Ovary (tissue), 9 donors: ENCODE results near the gene INPPL1. TPM values are rescaled to one million over a fixed set of nuclear protein-coding genes. Genes with fewer than 3 reads are reported as not detected.
A peak's percentile ranks its signal among the peaks of the same experiment; 100 is the strongest.

ENCODE experiments used
- DNase-seq, 5 donors: peaks; one replicate each; pipeline ENCODE4 v3.0.0-alpha.2; 2019 to 2020
- H3K27ac ChIP-seq, 2 donors: fragments of 200-600 bp; one replicate each; pipeline versions ENCODE4 v1.5.1 to v1.8.0; 2019 to 2022
- H3K27me3 ChIP-seq: fragments of 200-600 bp; one replicate; pipeline ENCODE4 v1.8.0; 2022
- H3K36me3 ChIP-seq: fragments of 200-600 bp; sonication (generic); one replicate; pipeline ENCODE4 v1.5.1; 2019
- H3K4me1 ChIP-seq: one replicate; pipeline ENCODE4 v1.8.1; 2013; ENCODE audit warnings: mild to moderate bottlenecking, moderate library complexity; ENCODE audit not compliant: insufficient read depth
- H3K4me3 ChIP-seq: fragments of 200-600 bp; sonication (generic); one replicate; pipeline ENCODE4 v1.5.1; 2017
- H3K9me3 ChIP-seq, 2 donors: fragments of 200-600 bp in 1 of 2; sonication (generic) in 1 of 2; one replicate each; pipeline versions ENCODE4 v1.5.1 to v1.8.1; 2013 to 2019; ENCODE audit warnings: mild to moderate bottlenecking in 1 of 2, moderate library complexity in 1 of 2
- EP300 ChIP-seq: sonication (generic); formaldehyde crosslinking; IDR thresholded peaks from one replicate; pipeline ENCODE4 v1.6.1; 2017; ENCODE audit warnings: antibody characterized with exemption
- POLR2A ChIP-seq: fragments of 450-650 bp; IDR thresholded peaks from one replicate; pipeline ENCODE4 v1.6.1; 2017; ENCODE audit warnings: antibody characterized with exemption, mild to moderate bottlenecking, moderate library complexity
- WGBS, 3 donors: extraction: QIAGEN DNeasy Blood & Tissue Kit in 1 of 3; methylation state at CpG; one replicate each; pipeline versions ENCODE4 v1.1.5 to v1.1.7; 2013 to 2017; 5-methylcytosine and 5-hydroxymethylcytosine counted together
- intact Hi-C, 4 donors: fragments of 100-400 bp; cut with DNase I; formaldehyde crosslinking; loops; one replicate each; pipeline versions ENCODE4 v1.11.0 to v1.15.1; 2022 to 2023
- polyA plus RNA-seq, 2 donors: library from polyadenylated mRNA; stranded (reverse); fragments of 200-250 nt in 1 of 2; fragments of 350-450 nt in 1 of 2; fragmentation: Illumina TruSeq in 1 of 2; extraction: RNeasy Lipid Tissue Mini Kit (QIAGEN cat#74804) in 1 of 2; gene quantifications; one replicate each; pipeline ENCODE4 v1.2.3, GENCODE V29; 2013 to 2014
- total RNA-seq, 7 donors: library from RNA; depleted of rRNA in 2 of 7; stranded (reverse); fragments of >200 nt in 2 of 7; fragmentation: NEBNext Ultra II Directional in 3 of 7; extraction: Animal tissue kit (Norgen Biotek cat#: 25700) in 3 of 7; gene quantifications; one replicate each; pipeline versions ENCODE4 v1.1.0 to v1.2.4, GENCODE V29; 2016 to 2023
- TF ChIP-seq, protein P1 (sequence below), 3 donors: fragments of 450-650 bp in 2 of 3; fragments of 200-600 bp in 1 of 3; IDR thresholded peaks; one replicate each; pipeline versions ENCODE4 v1.5.1 to v1.8.0; 2016 to 2022; ENCODE audit warnings: antibody characterized with exemption in 3 of 3, mild to moderate bottlenecking in 1 of 3
- donor health status: DM: no; HTN: no; CAD: no; lungs with moderate emphysema.
- donor health status: DM: no; HTN: no; CAD: no.
- donor health status: Bipolar disorder and iron deficiency.
- donor health status: DM: yes; HTN: yes; CAD: no.
- donor health status: DM: no; HTN: no; CAD: no.
- donor health status: DM: yes; HTN: yes; CAD: no.

INPPL1 gene
- total and polyA plus RNA-seq, 9 donors, result 48.4 to 208 (median 132) TPM

GRCh38 chr11:72240461-72241290 lies 16.1 kb downstream of the INPPL1 start:
- H3K4me3 ChIP-seq, result peak overlapping the region; percentile 25
- peaks cover 12% of the 10 kb centered on the region for H3K27me3 ChIP-seq
- peaks cover 11% of the 10 kb centered on the region for H3K4me1 ChIP-seq
- peak in 1 of 5 donors; percentile 31 for DNase-seq
- no peak overlapping the region for H3K27ac ChIP-seq
- 7 to 15% (median 13%) methylated on average over 44 of the region's 44 CpGs for WGBS, 3 donors
- intact Hi-C loops, result loop anchor here in 1 of 4 donors (10.0 kb wide), 1 partner anchor 236 kb away; no protein-coding TSS in a partner anchor
- no peaks in the 10 kb centered on the region for H3K36me3 ChIP-seq
- TF ChIP-seq EP300 (no peak), POLR2A (no peak)
- TF ChIP-seq, protein P1, sequence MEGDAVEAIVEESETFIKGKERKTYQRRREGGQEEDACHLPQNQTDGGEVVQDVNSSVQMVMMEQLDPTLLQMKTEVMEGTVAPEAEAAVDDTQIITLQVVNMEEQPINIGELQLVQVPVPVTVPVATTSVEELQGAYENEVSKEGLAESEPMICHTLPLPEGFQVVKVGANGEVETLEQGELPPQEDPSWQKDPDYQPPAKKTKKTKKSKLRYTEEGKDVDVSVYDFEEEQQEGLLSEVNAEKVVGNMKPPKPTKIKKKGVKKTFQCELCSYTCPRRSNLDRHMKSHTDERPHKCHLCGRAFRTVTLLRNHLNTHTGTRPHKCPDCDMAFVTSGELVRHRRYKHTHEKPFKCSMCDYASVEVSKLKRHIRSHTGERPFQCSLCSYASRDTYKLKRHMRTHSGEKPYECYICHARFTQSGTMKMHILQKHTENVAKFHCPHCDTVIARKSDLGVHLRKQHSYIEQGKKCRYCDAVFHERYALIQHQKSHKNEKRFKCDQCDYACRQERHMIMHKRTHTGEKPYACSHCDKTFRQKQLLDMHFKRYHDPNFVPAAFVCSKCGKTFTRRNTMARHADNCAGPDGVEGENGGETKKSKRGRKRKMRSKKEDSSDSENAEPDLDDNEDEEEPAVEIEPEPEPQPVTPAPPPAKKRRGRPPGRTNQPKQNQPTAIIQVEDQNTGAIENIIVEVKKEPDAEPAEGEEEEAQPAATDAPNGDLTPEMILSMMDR (IDR thresholded peaks at IDR 0.05), result no peak
- H3K9me3 ChIP-seq, result no peaks in the 10 kb centered on the region

DNA sequence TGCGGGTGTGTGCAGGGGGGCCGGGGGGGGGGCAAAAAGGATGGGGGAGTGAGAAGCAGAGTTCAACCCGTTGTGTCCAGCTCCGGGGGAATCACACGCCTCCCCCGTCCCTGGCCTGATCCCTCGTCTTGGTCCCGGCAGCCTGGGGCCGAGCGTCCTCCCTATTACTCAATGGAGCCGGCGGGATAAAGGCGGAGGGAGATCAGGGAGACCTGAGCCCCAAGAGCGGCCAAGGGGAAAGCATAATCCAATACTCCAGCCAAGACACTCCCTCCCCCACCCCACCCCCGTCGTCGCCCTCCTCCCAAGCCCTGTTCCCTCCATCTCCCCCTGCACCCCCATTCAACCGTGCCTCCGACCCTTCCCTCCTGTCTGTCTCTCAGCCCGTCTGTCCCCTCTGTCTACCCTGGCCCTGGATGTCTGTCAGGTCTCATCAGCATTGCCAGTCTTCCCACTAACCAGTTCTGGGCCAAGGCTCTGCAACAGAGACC lies 16.8 kb downstream of the INPPL1 start:
- H3K4me1 ChIP-seq, result peaks cover 11% of the 10 kb centered on the region
- intact Hi-C loops, result loop anchor here in 1 of 4 donors (10.0 kb wide), 1 partner anchor 237 kb away; no protein-coding TSS in a partner anchor
- TF ChIP-seq POLR2A (no peak), EP300 (no peak)
- TF ChIP-seq, protein P1 (IDR thresholded peaks at IDR 0.05), result no peak
- no peak overlapping the region for H3K27ac ChIP-seq
- H3K27me3 ChIP-seq, result peaks cover 12% of the 10 kb centered on the region
- no peaks in the 10 kb centered on the region for H3K36me3 ChIP-seq
- DNase-seq, result peak in 1 of 5 donors; percentile 22
- H3K4me3 ChIP-seq, result no peak overlapping the region
- WGBS, 3 donors, result 15 to 22% (median 22%) methylated on average over 19 to 20 of the region's 20 CpGs
- H3K9me3 ChIP-seq, result no peaks in the 10 kb centered on the region

- Histone ChIP-seq H3K4me1 (peaks cover 11% of the 10 kb centered on the region), H3K27ac (no peak overlapping the region), H3K36me3 (no peaks in the 10 kb centered on the region), H3K9me3 (no peaks in the 10 kb centered on the region), H3K27me3 (peaks cover 12% of the 10 kb centered on the region), H3K4me3 (no peak overlapping the region)
- 94 to 97% (median 97%) methylated on average over 2 of the region's 2 CpGs for WGBS, 3 donors
- TF ChIP-seq POLR2A, result no peak
- TF ChIP-seq EP300, result no peak
- TF ChIP-seq, protein P1 (IDR thresholded peaks at IDR 0.05), result no peak
- no peak for DNase-seq
- intact Hi-C loops, result loop anchor here in 1 of 4 donors (10.0 kb wide), 1 partner anchor 237 kb away; no protein-coding TSS in a partner anchor
Measured at GRCh38 chr11:72242141-72242540, 17.6 kb downstream of the INPPL1 start.

DNA sequence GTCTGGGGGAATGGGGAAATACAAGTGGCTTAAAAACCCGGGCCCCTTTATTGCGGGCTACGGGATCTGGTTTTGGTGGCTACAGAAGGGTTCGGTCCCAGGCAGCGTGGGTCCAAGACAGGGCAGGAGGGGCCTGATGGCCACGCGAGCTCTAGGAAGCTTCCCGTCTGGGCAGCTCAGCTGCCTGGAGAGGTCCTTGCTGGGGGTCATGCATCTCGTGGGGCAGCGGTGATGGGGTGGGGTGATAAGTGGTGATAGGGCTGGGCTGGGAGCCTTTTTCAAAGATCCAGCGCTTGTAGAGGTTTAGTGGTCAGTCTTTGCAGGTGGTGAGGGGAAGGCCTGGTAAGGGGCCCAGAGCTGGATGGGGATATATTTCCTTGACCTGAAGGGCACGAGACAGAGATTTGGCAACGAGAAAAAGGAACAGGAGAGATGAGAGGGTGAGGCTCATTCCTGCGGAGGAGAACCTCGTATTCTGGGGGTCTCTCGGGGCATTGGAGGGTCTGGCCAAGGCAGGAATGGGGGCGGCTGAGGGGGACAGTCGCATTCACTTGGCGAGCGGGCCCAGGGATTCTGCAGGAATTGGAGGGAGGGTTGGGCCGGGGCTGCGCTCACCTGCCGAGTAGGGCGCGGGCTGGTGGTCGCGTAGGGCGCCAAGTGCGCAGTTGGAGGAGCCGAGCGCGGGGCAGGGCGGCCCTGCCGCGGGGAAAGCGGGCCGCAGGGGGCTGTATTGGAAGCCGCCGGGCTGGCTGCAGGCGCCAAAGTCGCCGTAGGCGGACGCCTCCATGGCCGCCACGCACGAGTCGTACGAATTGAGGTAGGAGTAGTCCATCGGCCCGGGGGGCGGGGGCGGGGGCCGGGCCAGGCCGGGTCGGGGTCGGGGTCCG lies 18.8 kb downstream of the INPPL1 start:
- no peak overlapping the region for H3K4me3 ChIP-seq
- H3K4me1 ChIP-seq, result peaks cover 11% of the 10 kb centered on the region
- peaks cover 12% of the 10 kb centered on the region for H3K27me3 ChIP-seq
- H3K27ac ChIP-seq, result no peak overlapping the region
- H3K9me3 ChIP-seq, result no peaks in the 10 kb centered on the region
- WGBS, 3 donors, result 16 to 44% (median 26%) methylated on average over 27 to 58 of the region's 58 CpGs
- H3K36me3 ChIP-seq, result no peaks in the 10 kb centered on the region
- TF ChIP-seq POLR2A, result no peak
- no peak for TF ChIP-seq EP300
- TF ChIP-seq, protein P1 (IDR thresholded peaks at IDR 0.05), result no peak
- intact Hi-C loops, result loop anchor here in 1 of 4 donors (10.0 kb wide), 1 partner anchor 239 kb away; no protein-coding TSS in a partner anchor
- DNase-seq, result no peak
